RWPE2 (cell line): ENCODE results near the gene RECQL.

Experiments
- ATAC-seq: fragments of 200-7000 bp; cut with Tn5 transposase; 3 replicates; pipeline ENCODE4 v1.9.1; 2021; ENCODE audit warnings: low read depth
- DNase-seq: peaks from one replicate; pipeline ENCODE4 v3.0.0-alpha.2; 2020; ENCODE audit warnings: low spot score
- H3K27ac ChIP-seq: fragments of 450-650 bp; 2 replicates; pipeline ENCODE4 v1.5.1; 2017; ENCODE audit warnings: mild to moderate bottlenecking; ENCODE audit not compliant: poor library complexity, severe bottlenecking
- H3K27me3 ChIP-seq: fragments of 250-450 bp; sonication (Bioruptor Pico); 2 replicates; pipeline ENCODE4 v1.5.1; 2021; ENCODE audit warnings: mild to moderate bottlenecking, moderate library complexity; ENCODE audit not compliant: insufficient read depth, poor library complexity, severe bottlenecking
- H3K36me3 ChIP-seq: fragments of 250-450 bp; sonication (Bioruptor Pico); 2 replicates; pipeline ENCODE4 v1.5.1; 2020; ENCODE audit warnings: low read depth, mild to moderate bottlenecking, moderate library complexity
- H3K4me1 ChIP-seq: fragments of 250-450 bp; sonication (Bioruptor Pico); 2 replicates; pipeline ENCODE4 v1.5.1; 2021; ENCODE audit warnings: mild to moderate bottlenecking, moderate library complexity; ENCODE audit not compliant: insufficient read depth, poor library complexity, severe bottlenecking
- H3K4me3 ChIP-seq: fragments of 250-450 bp; sonication (Bioruptor Pico); 2 replicates; pipeline ENCODE4 v1.5.1; 2021; ENCODE audit warnings: mild to moderate bottlenecking, moderate library complexity; ENCODE audit not compliant: severe bottlenecking
- H3K9me3 ChIP-seq: fragments of 250-450 bp; sonication (Bioruptor Pico); 2 replicates; pipeline ENCODE4 v1.5.1; 2021; ENCODE audit warnings: mild to moderate bottlenecking, moderate library complexity; ENCODE audit not compliant: severe bottlenecking
- CTCF ChIP-seq: fragments of 450-650 bp; IDR thresholded peaks from one replicate; pipeline ENCODE4 v1.5.1; 2017; ENCODE audit warnings: mild to moderate bottlenecking, moderate library complexity; ENCODE audit not compliant: poor library complexity, severe bottlenecking

Gene RECQL

GRCh38 chr12:21526721-21527345 lies 25.4 kb upstream of the RECQL start:
- Histone ChIP-seq H3K27ac (no peak overlapping the region), H3K27me3 (no peaks in the 10 kb centered on the region), H3K4me3 (peak overlapping the region; percentile 39), H3K36me3 (no peaks in the 10 kb centered on the region), H3K9me3 (no peaks in the 10 kb centered on the region), H3K4me1 (peaks cover 7% of the 10 kb centered on the region)
- no peak for DNase-seq
- ATAC-seq, result no peak
- no peak for TF ChIP-seq CTCF

GRCh38 chr12:21526053-21526452 lies 24.6 kb upstream of the RECQL start, which contains the start of gene SPX:
TSS of gene SPX (plus strand) at chr12:21526296. CDS start at chr12:21526473, 177 bp downstream.
- peak; percentile 40 for ATAC-seq
- no peak for DNase-seq
- no peak within 1 kb of the TSS for H3K4me3 ChIP-seq

GRCh38 chr12:21523148-21523547 lies 21.7 kb upstream of the RECQL start:
- peaks cover 7% of the 10 kb centered on the region for H3K4me1 ChIP-seq
- H3K4me3 ChIP-seq, result no peak overlapping the region
- H3K27ac ChIP-seq, result no peak overlapping the region
- H3K36me3 ChIP-seq, result no peaks in the 10 kb centered on the region
- no peak for DNase-seq
- TF ChIP-seq CTCF, result no peak
- no peak for ATAC-seq
- H3K9me3 ChIP-seq, result no peaks in the 10 kb centered on the region
- H3K27me3 ChIP-seq, result no peaks in the 10 kb centered on the region

More at GRCh38 chr12:21526053-21526452, 24.6 kb upstream of the RECQL start, which contains the start of gene SPX:
- H3K27me3 ChIP-seq, result no peaks in the 10 kb centered on the region
- H3K4me1 ChIP-seq, result peaks cover 7% of the 10 kb centered on the region
- no peaks in the 10 kb centered on the region for H3K36me3 ChIP-seq
- H3K27ac ChIP-seq, result no peak within 1 kb of the TSS
- no peak for TF ChIP-seq CTCF
- H3K9me3 ChIP-seq, result no peaks in the 10 kb centered on the region

- ATAC-seq, result no peak
- no peaks in the 10 kb centered on the region for H3K9me3 ChIP-seq
- no peak for TF ChIP-seq CTCF
These were observed 20.1 kb upstream of the RECQL start for GRCh38 chr12:21521541-21521940.

GRCh38 chr12:21518451-21518850 lies 17.0 kb upstream of the RECQL start:
- H3K9me3 ChIP-seq, result no peaks in the 10 kb centered on the region
- H3K36me3 ChIP-seq, result peaks cover 4% of the 10 kb centered on the region; the same call in 1 of the 2 replicates
- DNase-seq, result no peak
- H3K4me3 ChIP-seq, result no peak overlapping the region
- H3K27ac ChIP-seq, result no peak overlapping the region
- TF ChIP-seq CTCF, result no peak
- no peak for ATAC-seq
- no peaks in the 10 kb centered on the region for H3K4me1 ChIP-seq
- no peaks in the 10 kb centered on the region for H3K27me3 ChIP-seq

More at GRCh38 chr12:21521541-21521940, 20.1 kb upstream of the RECQL start:
- no peak for DNase-seq
- no peaks in the 10 kb centered on the region for H3K27me3 ChIP-seq
- H3K27ac ChIP-seq, result no peak overlapping the region
- peaks cover 7% of the 10 kb centered on the region for H3K4me1 ChIP-seq
- H3K36me3 ChIP-seq, result peaks cover 4% of the 10 kb centered on the region; the same call in 1 of the 2 replicates
- H3K4me3 ChIP-seq, result no peak overlapping the region
